ENCODE data around the gene PPIF.
A peak's percentile ranks its signal among the peaks of the same experiment; 100 is the strongest.

Gene PPIF

GRCh38 chr10:79390057-79390456 is 42.8 kb downstream of the PPIF start:
- DNase-seq, result no peak

GRCh38 chr10:79390551-79391229 is 43.4 kb downstream of the PPIF start:
- DNase-seq, result no peak

GRCh38 chr10:79391231-79392019 is 44.2 kb downstream of the PPIF start:
- no peak for DNase-seq

GRCh38 chr10:79392020-79392398 is 44.7 kb downstream of the PPIF start:
- no peak for DNase-seq

GRCh38 chr10:79392506-79393176 is 45.4 kb downstream of the PPIF start:
- DNase-seq, result no peak

- DNase-seq, result no peak
These were observed 46.1 kb downstream of the PPIF start for GRCh38 chr10:79393221-79393923.

- DNase-seq, result no peak
These were observed 46.8 kb downstream of the PPIF start for GRCh38 chr10:79393924-79394610.

GRCh38 chr10:79394664-79395063 is 47.4 kb downstream of the PPIF start:
- no peak for DNase-seq

- DNase-seq, result no peak
These were observed 49.3 kb downstream of the PPIF start for GRCh38 chr10:79396520-79396919.

GRCh38 chr10:79397051-79397450 is 49.8 kb downstream of the PPIF start:
- DNase-seq, result no peak

- no peak for DNase-seq
These were observed 50.5 kb downstream of the PPIF start for GRCh38 chr10:79397575-79398303.

GRCh38 chr10:79398642-79399041 is 51.4 kb downstream of the PPIF start:
- DNase-seq, result no peak

GRCh38 chr10:79399223-79399831 is 52.1 kb downstream of the PPIF start:
- no peak for DNase-seq

GRCh38 chr10:79400146-79401004 is 53.1 kb downstream of the PPIF start:
- peak; percentile 38 for DNase-seq

GRCh38 chr10:79401015-79401921 is 54.0 kb downstream of the PPIF start:
- DNase-seq, result no peak

GRCh38 chr10:79402625-79402946 is 55.3 kb downstream of the PPIF start:
- no peak for DNase-seq

GRCh38 chr10:79402951-79403350 is 55.7 kb downstream of the PPIF start:
- no peak for DNase-seq

GRCh38 chr10:79403441-79404230 is 56.4 kb downstream of the PPIF start:
- DNase-seq, result no peak

- no peak for DNase-seq
These were observed 57.0 kb downstream of the PPIF start for GRCh38 chr10:79404231-79404609.

All from stimulated activated CD4-positive, alpha-beta T cell treated with anti-CD3 and anti-CD28 coated beads, Interleukin-4, amount 100 ng/mL, for 24 hours (primary cell).